ENCODE measurements around the gene ZNF445.

Gene ZNF445

GRCh38 chr3:44521721-44522120 is 44.3 kb upstream of the ZNF445 start:
- TF ChIP-seq SPI1 (IDR thresholded peaks at IDR 0.05; ENCODE audit: borderline replicate concordance, low read depth): no peak
- TF ChIP-seq POLR2AphosphoS5 (IDR thresholded peaks at IDR 0.05; ENCODE audit: low read depth): no peak
- TF ChIP-seq, protein P1, sequence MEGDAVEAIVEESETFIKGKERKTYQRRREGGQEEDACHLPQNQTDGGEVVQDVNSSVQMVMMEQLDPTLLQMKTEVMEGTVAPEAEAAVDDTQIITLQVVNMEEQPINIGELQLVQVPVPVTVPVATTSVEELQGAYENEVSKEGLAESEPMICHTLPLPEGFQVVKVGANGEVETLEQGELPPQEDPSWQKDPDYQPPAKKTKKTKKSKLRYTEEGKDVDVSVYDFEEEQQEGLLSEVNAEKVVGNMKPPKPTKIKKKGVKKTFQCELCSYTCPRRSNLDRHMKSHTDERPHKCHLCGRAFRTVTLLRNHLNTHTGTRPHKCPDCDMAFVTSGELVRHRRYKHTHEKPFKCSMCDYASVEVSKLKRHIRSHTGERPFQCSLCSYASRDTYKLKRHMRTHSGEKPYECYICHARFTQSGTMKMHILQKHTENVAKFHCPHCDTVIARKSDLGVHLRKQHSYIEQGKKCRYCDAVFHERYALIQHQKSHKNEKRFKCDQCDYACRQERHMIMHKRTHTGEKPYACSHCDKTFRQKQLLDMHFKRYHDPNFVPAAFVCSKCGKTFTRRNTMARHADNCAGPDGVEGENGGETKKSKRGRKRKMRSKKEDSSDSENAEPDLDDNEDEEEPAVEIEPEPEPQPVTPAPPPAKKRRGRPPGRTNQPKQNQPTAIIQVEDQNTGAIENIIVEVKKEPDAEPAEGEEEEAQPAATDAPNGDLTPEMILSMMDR (IDR thresholded peaks at IDR 0.05; ENCODE audit: insufficient read depth, low read length): no peak
- no peak for TF ChIP-seq GABPA (IDR thresholded peaks at IDR 0.05; ENCODE audit: low read depth)
- TF ChIP-seq REST (IDR thresholded peaks at IDR 0.05; ENCODE audit: insufficient replicate concordance, low read depth): no peak
- H3K4me3 ChIP-seq (replicated peaks; ENCODE audit: insufficient read depth, low read length): no peak overlapping the region
- H3K27ac ChIP-seq (replicated peaks): no peak overlapping the region
- no peak for DNase-seq (ENCODE audit: low read depth in 1 of 2, low spot score in 1 of 2)
- H3K27me3 ChIP-seq (ENCODE audit: insufficient read depth, poor library complexity, severe bottlenecking): no peaks in the 10 kb centered on the region

GRCh38 chr3:44518782-44519156 is 41.3 kb upstream of the ZNF445 start:
- no peak overlapping the region for H3K27ac ChIP-seq (replicated peaks)
- H3K27me3 ChIP-seq (ENCODE audit: insufficient read depth, poor library complexity, severe bottlenecking): no peaks in the 10 kb centered on the region
- no peak for TF ChIP-seq POLR2AphosphoS5 (IDR thresholded peaks at IDR 0.05; ENCODE audit: low read depth)
- TF ChIP-seq REST (IDR thresholded peaks at IDR 0.05; ENCODE audit: insufficient replicate concordance, low read depth): no peak
- TF ChIP-seq GABPA (IDR thresholded peaks at IDR 0.05; ENCODE audit: low read depth): no peak
- TF ChIP-seq, protein P1 (IDR thresholded peaks at IDR 0.05; ENCODE audit: insufficient read depth, low read length): no peak
- no peak for TF ChIP-seq SPI1 (IDR thresholded peaks at IDR 0.05; ENCODE audit: borderline replicate concordance, low read depth)
- no peak overlapping the region for H3K4me3 ChIP-seq (replicated peaks; ENCODE audit: insufficient read depth, low read length)
- DNase-seq (ENCODE audit: low read depth in 1 of 2, low spot score in 1 of 2): no peak

- TF ChIP-seq SPI1 (IDR thresholded peaks at IDR 0.05; ENCODE audit: borderline replicate concordance, low read depth) (peak; percentile 17; the same call in 1 of the 2 replicates), REST (IDR thresholded peaks at IDR 0.05; ENCODE audit: insufficient replicate concordance, low read depth) (no peak), POLR2AphosphoS5 (IDR thresholded peaks at IDR 0.05; ENCODE audit: low read depth) (no peak), GABPA (IDR thresholded peaks at IDR 0.05; ENCODE audit: low read depth) (no peak)
- DNase-seq (ENCODE audit: low read depth in 1 of 2, low spot score in 1 of 2): peak in 1 of 2 experiments; percentile 50
These were observed 38.8 kb upstream of the ZNF445 start for GRCh38 chr3:44516230-44516629.

More at GRCh38 chr3:44516230-44516629, 38.8 kb upstream of the ZNF445 start:
- H3K27me3 ChIP-seq (ENCODE audit: insufficient read depth, poor library complexity, severe bottlenecking): no peaks in the 10 kb centered on the region
- peak overlapping the region; percentile 10; the same call in 1 of the 2 replicates for H3K27ac ChIP-seq (replicated peaks)
- H3K4me3 ChIP-seq (replicated peaks; ENCODE audit: insufficient read depth, low read length): no peak overlapping the region
